K562 (cell line): Measurements from ENCODE around the gene LONP1. TPM values are rescaled to one million over a fixed set of nuclear protein-coding genes. Genes with fewer than 3 reads are reported as not detected.

Source experiments
- ATAC-seq: fragments of 200-7000 bp; cut with Tn5 transposase; 3 replicates; pipeline ENCODE4 v1.9.1; 2020; ENCODE audit warnings: moderate library complexity
- BruUV-seq: library from RNA; stranded (reverse); fragments of 400-500 nt; replicated peaks from 2 replicates; lab custom pipeline; 2021; lab: Mats Ljungman, UMichigan
- CTCF ChIA-PET: fragments of 300-600 bp; formaldehyde crosslinking; extraction: SDS; loops from one replicate; lab custom pipeline; 2021; ENCODE audit warnings: low intra/inter-chr PET ratio; lab: Yijun Ruan, JAX
- POLR2A ChIA-PET: fragments of 300-600, 350-650 bp; sonication (Branson Sonifier 250); formaldehyde crosslinking; extraction: SDS; loops from one replicate; lab custom pipeline; 2021; ENCODE audit warnings: antibody characterized with exemption, inconsistent platforms; lab: Yijun Ruan, JAX
- DNase-seq, 4 experiments: peaks; one replicate each; pipeline versions ENCODE4 v3.0.0 to v3.0.0-alpha.2; 2011 to 2018; ENCODE audit warnings: low spot score in 3 of 4, mixed read lengths in 3 of 4; ENCODE audit errors: extremely low read depth in 1 of 4
- FAIRE-seq: peaks from 2 replicates; lab custom pipeline; 2011; peaks lifted over from hg19 to GRCh38; lab: Jason Lieb, UNC
- H2AFZ ChIP-seq: 2 replicates; pipeline ENCODE4 v1.6.0; 2011; ENCODE audit warnings: low read depth, low read length, control low read depth, inconsistent platforms
- H3K27ac ChIP-seq: fragments of 200-600 bp; 3 replicates; pipeline ENCODE4 v1.8.0; 2011; ENCODE audit warnings: low read depth, mild to moderate bottlenecking, control low read depth, inconsistent platforms, low read length, moderate library complexity, mixed read lengths; ENCODE audit errors: extremely low read depth
- H3K27me3 ChIP-seq, 2 experiments: fragments of 300-600 bp in 1 of 2; 2 replicates in 1 of 2; 3 replicates in 1 of 2; pipeline versions ENCODE4 v1.6.0 to v1.8.0; 2011; ENCODE audit warnings: inconsistent platforms in 2 of 2, low read length in 2 of 2, mild to moderate bottlenecking in 1 of 2, mixed read lengths in 1 of 2, moderate library complexity in 1 of 2; ENCODE audit not compliant: control insufficient read depth in 2 of 2, insufficient read depth in 2 of 2
- H3K36me3 ChIP-seq: fragments of 300-600 bp; 3 replicates; pipeline ENCODE4 v1.8.0; 2011; ENCODE audit warnings: mild to moderate bottlenecking, low read length, inconsistent platforms; ENCODE audit not compliant: control insufficient read depth, insufficient read depth
- H3K4me1 ChIP-seq, 2 experiments: fragments of 200-600 bp in 1 of 2; replicated peaks in 1 of 2; 2 replicates in 1 of 2; 3 replicates in 1 of 2; pipeline versions ENCODE4 v1.5.1 to v1.8.0; 2011; ENCODE audit warnings: inconsistent platforms in 2 of 2, low read length in 2 of 2, mild to moderate bottlenecking in 1 of 2, mixed read lengths in 1 of 2, moderate library complexity in 1 of 2; ENCODE audit not compliant: control insufficient read depth in 2 of 2, insufficient read depth in 2 of 2
- H3K4me2 ChIP-seq: 2 replicates; pipeline ENCODE4 v1.6.1; 2011; ENCODE audit warnings: low read length, control low read depth, inconsistent platforms, mixed read lengths; ENCODE audit not compliant: insufficient read depth
- H3K4me3 ChIP-seq: fragments of 200-600 bp; sonication (generic), shearing (Covaris generic); 2 replicates; pipeline ENCODE4 v1.5.1; 2016; ENCODE audit warnings: control low read depth, inconsistent platforms
- H3K79me2 ChIP-seq: fragments of 200-600 bp; 3 replicates; pipeline ENCODE4 v1.8.0; 2011; ENCODE audit warnings: low read length, inconsistent platforms; ENCODE audit not compliant: control insufficient read depth, insufficient read depth
- H3K9ac ChIP-seq, 2 experiments: 2 replicates each; pipeline versions ENCODE4 v1.6.0 to v1.6.1; 2011; ENCODE audit warnings: low read depth in 2 of 2, low read length in 2 of 2, control low read depth in 1 of 2, inconsistent platforms in 1 of 2, mild to moderate bottlenecking in 1 of 2, mixed read lengths in 1 of 2; ENCODE audit not compliant: insufficient read depth in 1 of 2
- H3K9me1 ChIP-seq: one replicate; pipeline ENCODE4 v1.6.0; 2011; ENCODE audit warnings: inconsistent platforms, mild to moderate bottlenecking, low read length, moderate library complexity; ENCODE audit not compliant: control insufficient read depth, insufficient read depth
- H3K9me3 ChIP-seq: replicated peaks from 2 replicates; pipeline ENCODE4 v1.5.1; 2011; ENCODE audit warnings: low read depth, low read length, inconsistent platforms; ENCODE audit not compliant: control insufficient read depth, insufficient read depth
- H4K20me1 ChIP-seq: replicated peaks from 2 replicates; pipeline ENCODE4 v1.6.1; 2011; ENCODE audit warnings: low read length, inconsistent platforms, mixed read lengths; ENCODE audit not compliant: control insufficient read depth, insufficient read depth
- ADNP ChIP-seq: fragments of 200-800 bp; sonication (Bioruptor generic); IDR thresholded peaks from 2 replicates; pipeline ENCODE4 v1.6.1; 2016; ENCODE audit warnings: missing genetic modification characterization, missing compliant biosample characterization
- GTF2B ChIP-seq: IDR thresholded peaks from 2 replicates; pipeline ENCODE4 v1.6.1; 2011; ENCODE audit not compliant: insufficient read length; ENCODE audit errors: extremely low read depth
- IRF2 ChIP-seq: sonication (generic); formaldehyde crosslinking; IDR thresholded peaks from 2 replicates; pipeline ENCODE4 v1.8.1; 2022; ENCODE audit warnings: mild to moderate bottlenecking, missing genetic modification reagents
- RBM22 ChIP-seq: fragments of 200-400 bp; formaldehyde crosslinking; IDR thresholded peaks from 2 replicates; pipeline ENCODE4 v1.6.1; 2018; ENCODE audit warnings: low read length, low read depth; ENCODE audit not compliant: poor library complexity, severe bottlenecking
- ZBTB8A ChIP-seq: fragments of 450-650 bp; IDR thresholded peaks from 2 replicates; pipeline ENCODE4 v1.6.1; 2018; ENCODE audit warnings: mild to moderate bottlenecking, moderate library complexity; ENCODE audit not compliant: partially characterized antibody
- ZNF655 ChIP-seq: fragments of 250-450 bp; sonication (Bioruptor Pico); IDR thresholded peaks from 2 replicates; pipeline ENCODE4 v1.5.0; 2021
- WGBS: fragments of 100-300 bp; shearing (Covaris generic); methylation state at CpG from one replicate; pipeline ENCODE4 v1.1.6; 2016; ENCODE audit warnings: low coverage, mixed read lengths; ENCODE audit not compliant: insufficient coverage; ENCODE audit errors: missing lambda C conversion rate; 5-methylcytosine and 5-hydroxymethylcytosine counted together
- in situ Hi-C: fragments of 300-500 bp; cut with MboI; formaldehyde crosslinking; loops from 4 replicates; pipeline ENCODE4 v1.15.0; 2018; ENCODE audit warnings: inconsistent platforms, mixed read lengths
- intact Hi-C: fragments of 100-400 bp; cut with micrococcal nuclease; formaldehyde crosslinking; loops from 2 replicates; pipeline ENCODE4 v1.14.2; 2022
- polyA plus RNA-seq, 8 experiments: library from polyadenylated mRNA; depleted of rRNA in 4 of 8; stranded (reverse) in 5 of 8; unstranded in 3 of 8; fragments of >200 nt; fragmentation: Nextera tagmentation in 2 of 8; fragmentation: Illumina TruSeq in 1 of 8; extraction: Ambion mirVana in 2 of 8; extraction: Trizol in 1 of 8; gene quantifications; 2 replicates each; pipeline versions ENCODE4 v1.2.1 to v1.2.3, GENCODE V29; 2011 to 2014; ENCODE audit warnings: inconsistent platforms in 1 of 8, missing spikeins in 1 of 8
- total RNA-seq, 7 experiments: library from RNA; depleted of rRNA in 6 of 7; stranded (reverse); fragments of >200 nt in 6 of 7; fragmentation: Illumina TruSeq in 2 of 7; extraction: Trizol in 2 of 7; gene quantifications; 2 replicates each; pipeline versions ENCODE4 v1.2.1 to v1.2.3, GENCODE V29; 2011 to 2021; ENCODE audit warnings: low replicate concordance in 1 of 7

The LONP1 gene
- total and polyA plus RNA-seq, 9 of the 15 experiments (the other 6 are each of a cell fraction or from before 2014, with no cell fraction given): 1.1 to 238 (median 84.5) TPM

- TF ChIP-seq ZNF655 (no peak), GTF2B (no peak), RBM22 (peak; percentile 91)
These were observed 25.6 kb downstream of the LONP1 start (continued) for GRCh38 chr19:5694167-5694955.

- H3K9me3 ChIP-seq: no peaks in the 10 kb centered on the region
- ATAC-seq (no peak), DNase-seq (no peak), FAIRE-seq (no peak)
- TSS peak; percentile 26 for BruUV-seq
- no peaks in the 10 kb centered on the region for H3K27me3 ChIP-seq
- intact Hi-C loops (no loop called here), in situ Hi-C loops (no loop called here)
- H3K4me3 ChIP-seq: peak overlapping the region; percentile 100; the same call in 1 of the 2 replicates
- peak overlapping the region in 1 of 2 experiments; percentile 98; a peak in 2 of 4 replicates for H3K9ac ChIP-seq
- 82% methylated on average over 33 of the region's 39 CpGs for WGBS
- H3K4me2 ChIP-seq: peak overlapping the region; percentile 93
- H3K27ac ChIP-seq: peak overlapping the region; percentile 96; the same call in 2 of the 3 replicates
- peaks cover 14 to 77% of the 10 kb centered on the region in 2 experiments for H3K4me1 ChIP-seq
- H3K79me2 ChIP-seq: peaks cover 70% of the 10 kb centered on the region
- POLR2A ChIA-PET: interaction anchor here (0.6 to 2.4 kb wide), 10 partner anchors 13 to 98 kb away, joined by 3 to 9 read pairs (median 4); partner anchors contain the start of genes CATSPERD, DUS3L and LONP1
- peaks cover 17% of the 10 kb centered on the region for H3K9me1 ChIP-seq
- CTCF ChIA-PET: no interaction called here
- peaks cover 57% of the 10 kb centered on the region for H4K20me1 ChIP-seq
- no peak overlapping the region for H2AFZ ChIP-seq
- H3K36me3 ChIP-seq: peaks cover 81% of the 10 kb centered on the region
- TF ChIP-seq IRF2 (CRISPR knock-in tag): no peak
- TF ChIP-seq ADNP: no peak
- no peak for TF ChIP-seq ZBTB8A
These were observed 26.5 kb downstream of the LONP1 start for GRCh38 chr19:5693195-5694166.
